CD14-positive monocyte (primary cell): Measurements from ENCODE around the gene ERBB4. TPM values are rescaled to one million over a fixed set of nuclear protein-coding genes. Genes with fewer than 3 reads are reported as not detected.

Experiments used
- DNase-seq, 3 donors: peaks; one replicate each; pipeline ENCODE4 v3.0.0-alpha.2; 2011 to 2022
- H2AFZ ChIP-seq: 2 replicates; pipeline ENCODE4 v1.6.0; 2012; ENCODE audit warnings: mild to moderate bottlenecking, low read depth, low read length, inconsistent platforms; ENCODE audit not compliant: insufficient read depth, poor library complexity, severe bottlenecking
- H3K27ac ChIP-seq, 2 donors: 1 replicate in 1 of 2; 2 replicates in 1 of 2; pipeline ENCODE4 v1.5.1; 2012 to 2013; ENCODE audit warnings: low read length in 2 of 2, control low read depth in 1 of 2, inconsistent platforms in 1 of 2, low read depth in 1 of 2, mild to moderate bottlenecking in 1 of 2
- H3K27me3 ChIP-seq, 2 donors: one replicate each; pipeline versions ENCODE4 v1.6.0 to v1.6.1; 2011 to 2013; ENCODE audit warnings: low read length in 2 of 2; ENCODE audit not compliant: control insufficient read depth in 2 of 2, insufficient read depth in 2 of 2
- H3K36me3 ChIP-seq, 2 donors: replicated peaks in 1 of 2; 1 replicate in 1 of 2; 2 replicates in 1 of 2; pipeline versions ENCODE4 v1.5.1 to v1.6.1; 2012 to 2013; ENCODE audit warnings: low read length in 2 of 2, control low read depth in 1 of 2, inconsistent platforms in 1 of 2, mild to moderate bottlenecking in 1 of 2; ENCODE audit not compliant: insufficient read depth in 2 of 2, control insufficient read depth in 1 of 2
- H3K4me1 ChIP-seq, 2 donors: 1 replicate in 1 of 2; 2 replicates in 1 of 2; pipeline versions ENCODE4 v1.5.1 to v1.6.1; 2012 to 2013; ENCODE audit warnings: low read length in 2 of 2, control low read depth in 1 of 2, inconsistent platforms in 1 of 2, mild to moderate bottlenecking in 1 of 2, moderate library complexity in 1 of 2; ENCODE audit not compliant: insufficient read depth in 2 of 2, control insufficient read depth in 1 of 2
- H3K4me2 ChIP-seq: replicated peaks from 2 replicates; pipeline ENCODE3; 2012; ENCODE audit warnings: low read length, moderate library complexity, mild to moderate bottlenecking; ENCODE audit not compliant: poor library complexity, severe bottlenecking; ENCODE audit errors: extremely low read depth
- H3K4me3 ChIP-seq, 3 experiments: fragments of 200-600 bp in 1 of 3; sonication (generic) in 1 of 3; replicated peaks in 1 of 3; 1 replicate in 2 of 3; 2 replicates in 1 of 3; pipeline ENCODE4 v1.5.1; 2011 to 2013; ENCODE audit warnings: low read length in 3 of 3, mild to moderate bottlenecking in 3 of 3, control low read depth in 2 of 3, low read depth in 2 of 3, inconsistent platforms in 1 of 3, moderate library complexity in 1 of 3
- H3K79me2 ChIP-seq: 2 replicates; pipeline ENCODE4 v1.6.0; 2012; ENCODE audit warnings: mild to moderate bottlenecking, control low read depth, inconsistent platforms, low read length, moderate library complexity; ENCODE audit not compliant: insufficient read depth
- H3K9ac ChIP-seq: 2 replicates; pipeline ENCODE4 v1.6.0; 2017; ENCODE audit warnings: low read length, mild to moderate bottlenecking; ENCODE audit not compliant: insufficient read depth, poor library complexity, severe bottlenecking
- H3K9me3 ChIP-seq, 2 donors: replicated peaks in 1 of 2; 1 replicate in 1 of 2; 2 replicates in 1 of 2; pipeline versions ENCODE4 v1.5.1 to v1.6.1; 2012 to 2013; ENCODE audit warnings: low read length in 2 of 2, control low read depth in 1 of 2; ENCODE audit not compliant: control insufficient read depth in 1 of 2, insufficient read depth in 1 of 2
- H4K20me1 ChIP-seq: 2 replicates; pipeline ENCODE4 v1.6.0; 2012; ENCODE audit warnings: mild to moderate bottlenecking, low read length, control low read depth, moderate library complexity; ENCODE audit not compliant: insufficient read depth
- H3K27ac Mint-ChIP-seq, 7 donors: one replicate each; pipeline ENCODE4 v1.8.0; 2020; ENCODE audit warnings: mild to moderate bottlenecking in 7 of 7, mixed read lengths in 7 of 7, moderate library complexity in 6 of 7, inconsistent platforms in 2 of 7
- H3K27me3 Mint-ChIP-seq, 3 donors: one replicate each; pipeline ENCODE4 v1.8.0; 2021 to 2022; ENCODE audit warnings: low read depth in 3 of 3, mild to moderate bottlenecking in 3 of 3, mixed read lengths in 3 of 3, moderate library complexity in 3 of 3, inconsistent platforms in 1 of 3
- H3K36me3 Mint-ChIP-seq, 2 donors: one replicate each; pipeline ENCODE4 v1.8.0; 2020; ENCODE audit warnings: mixed read lengths in 2 of 2, inconsistent platforms in 1 of 2, mild to moderate bottlenecking in 1 of 2
- H3K4me1 Mint-ChIP-seq: one replicate; pipeline ENCODE4 v1.8.0; 2020; ENCODE audit warnings: mild to moderate bottlenecking, mixed read lengths
- H3K4me3 Mint-ChIP-seq, 2 donors: one replicate each; pipeline ENCODE4 v1.8.0; 2020; ENCODE audit warnings: mild to moderate bottlenecking in 2 of 2, mixed read lengths in 2 of 2, moderate library complexity in 1 of 2
- H3K9me3 Mint-ChIP-seq, 7 donors: one replicate each; pipeline ENCODE4 v1.8.0; 2020 to 2022; ENCODE audit warnings: mixed read lengths in 7 of 7, mild to moderate bottlenecking in 6 of 7, moderate library complexity in 6 of 7, inconsistent platforms in 2 of 7
- WGBS: methylation state at CpG from one replicate; pipeline ENCODE4 v1.1.5; 2013; ENCODE audit warnings: missing lambda C conversion rate; ENCODE audit not compliant: insufficient coverage; 5-methylcytosine and 5-hydroxymethylcytosine counted together
- intact Hi-C, 2 donors: fragments of 100-400 bp; cut with micrococcal nuclease; formaldehyde crosslinking; loops; one replicate each; pipeline versions ENCODE4 v1.15.0 to v1.15.1; 2023
- polyA plus RNA-seq, 3 donors: library from polyadenylated mRNA; depleted of rRNA in 1 of 3; unstranded in 2 of 3; stranded (reverse) in 1 of 3; fragments of 300-500 nt in 2 of 3; fragments of >200 nt in 1 of 3; fragmentation: Illumina TruSeq in 2 of 3; gene quantifications; 1 replicate in 2 of 3; 2 replicates in 1 of 3; pipeline ENCODE4 v1.2.3, GENCODE V29; 2012 to 2021
- TF ChIP-seq, protein P1 (sequence below): fragments of 200-600 bp; IDR thresholded peaks from one replicate; pipeline ENCODE4 v1.8.0; 2022; ENCODE audit warnings: antibody characterized with exemption, mild to moderate bottlenecking

ERBB4 gene
- polyA plus RNA-seq, 3 donors: not detected

DNA sequence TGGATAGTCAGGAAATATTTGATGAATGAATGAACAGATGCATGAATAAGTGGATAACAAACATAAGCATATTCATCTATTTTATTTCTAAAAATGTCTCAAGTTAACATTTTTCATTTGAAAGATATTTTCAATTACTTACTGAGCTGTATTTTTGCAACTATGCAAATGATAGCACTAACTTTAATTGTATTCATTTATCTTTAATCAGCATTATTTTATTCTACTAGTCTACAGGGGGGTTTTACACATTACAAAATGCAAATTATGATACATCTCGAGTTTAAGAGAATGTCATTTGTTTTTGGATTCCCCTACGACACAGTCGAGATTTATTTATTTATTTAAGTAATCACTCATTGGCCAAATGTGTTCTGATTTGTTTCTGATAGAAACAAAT lies 530.6 kb downstream of the ERBB4 start:
- no peak overlapping the region for H3K4me3 Mint-ChIP-seq
- H3K4me2 ChIP-seq: no peak overlapping the region
- H3K9me3 Mint-ChIP-seq: peaks cover 0 to 6% (median 3%) of the 10 kb centered on the region in 7 donors
- H3K9me3 ChIP-seq: peaks cover 0 to 11% of the 10 kb centered on the region in 2 donors
- H3K4me3 ChIP-seq: no peak overlapping the region
- TF ChIP-seq, protein P1, sequence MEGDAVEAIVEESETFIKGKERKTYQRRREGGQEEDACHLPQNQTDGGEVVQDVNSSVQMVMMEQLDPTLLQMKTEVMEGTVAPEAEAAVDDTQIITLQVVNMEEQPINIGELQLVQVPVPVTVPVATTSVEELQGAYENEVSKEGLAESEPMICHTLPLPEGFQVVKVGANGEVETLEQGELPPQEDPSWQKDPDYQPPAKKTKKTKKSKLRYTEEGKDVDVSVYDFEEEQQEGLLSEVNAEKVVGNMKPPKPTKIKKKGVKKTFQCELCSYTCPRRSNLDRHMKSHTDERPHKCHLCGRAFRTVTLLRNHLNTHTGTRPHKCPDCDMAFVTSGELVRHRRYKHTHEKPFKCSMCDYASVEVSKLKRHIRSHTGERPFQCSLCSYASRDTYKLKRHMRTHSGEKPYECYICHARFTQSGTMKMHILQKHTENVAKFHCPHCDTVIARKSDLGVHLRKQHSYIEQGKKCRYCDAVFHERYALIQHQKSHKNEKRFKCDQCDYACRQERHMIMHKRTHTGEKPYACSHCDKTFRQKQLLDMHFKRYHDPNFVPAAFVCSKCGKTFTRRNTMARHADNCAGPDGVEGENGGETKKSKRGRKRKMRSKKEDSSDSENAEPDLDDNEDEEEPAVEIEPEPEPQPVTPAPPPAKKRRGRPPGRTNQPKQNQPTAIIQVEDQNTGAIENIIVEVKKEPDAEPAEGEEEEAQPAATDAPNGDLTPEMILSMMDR: no peak
- H3K27me3 Mint-ChIP-seq: no peaks in the 10 kb centered on the region
- no peaks in the 10 kb centered on the region for H3K36me3 ChIP-seq
- H2AFZ ChIP-seq: no peak overlapping the region
- H3K79me2 ChIP-seq: no peaks in the 10 kb centered on the region
- no peaks in the 10 kb centered on the region for H4K20me1 ChIP-seq
- DNase-seq: no peak
- H3K36me3 Mint-ChIP-seq: no peaks in the 10 kb centered on the region
- no peak overlapping the region for H3K9ac ChIP-seq
- H3K27ac Mint-ChIP-seq: no peak overlapping the region
- H3K27ac ChIP-seq: no peak overlapping the region
- no CpG with 5 or more reads among the region's 3 CpGs for WGBS
- intact Hi-C loops: no loop called here
- no peaks in the 10 kb centered on the region for H3K4me1 ChIP-seq
- H3K4me1 Mint-ChIP-seq: no peaks in the 10 kb centered on the region
- H3K27me3 ChIP-seq: no peaks in the 10 kb centered on the region

DNA sequence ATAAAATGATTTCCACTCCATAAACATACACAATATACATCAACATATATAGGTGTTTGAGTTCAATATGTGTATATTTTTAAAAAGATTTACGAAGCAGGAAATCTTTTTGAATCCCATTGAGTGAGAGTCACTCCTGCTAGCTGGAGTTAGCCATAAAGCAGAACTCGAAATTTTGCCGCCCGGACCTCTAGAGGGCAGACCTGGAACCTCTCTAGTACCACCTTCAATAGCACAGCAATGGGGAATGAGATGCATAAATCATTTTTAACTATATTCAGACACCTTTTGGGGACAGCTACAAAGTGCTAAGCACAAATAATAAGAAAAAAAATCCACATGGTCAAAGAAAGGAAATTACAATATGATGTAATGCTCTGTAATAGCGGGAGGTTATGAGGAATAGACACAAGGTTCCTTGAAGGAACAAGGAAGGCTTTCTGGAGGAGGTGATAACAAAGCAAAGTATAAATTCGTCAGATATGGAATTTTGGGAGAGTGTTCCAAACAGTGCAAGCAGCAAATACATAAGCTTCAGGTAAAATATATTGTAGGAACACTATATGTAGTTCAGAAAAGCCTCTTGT lies 533.4 kb downstream of the ERBB4 start:
- Histone ChIP-seq H3K27me3 (no peaks in the 10 kb centered on the region), H3K79me2 (no peaks in the 10 kb centered on the region), H3K4me1 (no peaks in the 10 kb centered on the region), H3K4me2 (no peak overlapping the region), H3K9me3 (no peaks in the 10 kb centered on the region), H2AFZ (no peak overlapping the region), H3K4me3 (no peak overlapping the region), H3K9ac (no peak overlapping the region), H3K27ac (no peak overlapping the region), H4K20me1 (no peaks in the 10 kb centered on the region), H3K36me3 (no peaks in the 10 kb centered on the region)
- TF ChIP-seq, protein P1: peak; percentile 8
- Mint-ChIP-seq H3K27ac (no peak overlapping the region), H3K4me3 (no peak overlapping the region), H3K4me1 (no peaks in the 10 kb centered on the region), H3K9me3 (peaks cover 0 to 2% (median 0%) of the 10 kb centered on the region in 7 donors), H3K36me3 (no peaks in the 10 kb centered on the region), H3K27me3 (peaks cover 0 to 2% (median 0%) of the 10 kb centered on the region in 3 donors)
- 28% methylated on average over 3 of the region's 6 CpGs for WGBS
- intact Hi-C loops: no loop called here
- no peak for DNase-seq
